Gastrocnemius medialis (tissue), 4 donors: Measurements from ENCODE around the gene WDR35.

Experiments used
- POLR2A ChIP-seq, 2 donors: fragments of 450-650 bp; IDR thresholded peaks; one replicate each; pipeline ENCODE4 v1.6.1; 2017; ENCODE audit warnings: antibody characterized with exemption in 2 of 2, mild to moderate bottlenecking in 2 of 2, moderate library complexity in 2 of 2
- TF ChIP-seq, protein P1 (sequence below), 5 experiments: fragments of 450-650 bp in 3 of 5; fragments of 200-600 bp in 2 of 5; sonication (generic) in 2 of 5; IDR thresholded peaks in 4 of 5; conservative IDR thresholded peaks in 1 of 5; 1 replicate in 4 of 5; 2 replicates in 1 of 5; pipeline ENCODE4 v1.5.1; 2016 to 2019; ENCODE audit warnings: antibody characterized with exemption in 5 of 5, mild to moderate bottlenecking in 3 of 5, moderate library complexity in 3 of 5

DNA sequence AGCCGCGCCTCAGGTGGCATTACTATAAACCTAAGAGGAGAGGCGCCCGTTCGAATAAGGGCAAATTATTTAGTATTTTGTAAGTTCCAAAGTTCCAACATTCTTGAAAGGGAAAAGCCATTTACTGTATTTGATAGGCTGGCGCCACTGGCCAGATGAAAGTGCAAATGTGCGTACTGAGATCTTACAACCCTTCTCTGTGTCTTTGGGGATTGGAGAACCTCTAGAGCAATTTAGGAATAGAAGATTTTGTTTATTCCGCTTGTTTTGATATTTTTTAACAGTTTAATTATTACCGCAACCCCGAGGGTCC lies 467 bp upstream of the WDR35 start:
- TF ChIP-seq POLR2A (IDR thresholded peaks at IDR 0.05): no peak
- TF ChIP-seq, protein P1, sequence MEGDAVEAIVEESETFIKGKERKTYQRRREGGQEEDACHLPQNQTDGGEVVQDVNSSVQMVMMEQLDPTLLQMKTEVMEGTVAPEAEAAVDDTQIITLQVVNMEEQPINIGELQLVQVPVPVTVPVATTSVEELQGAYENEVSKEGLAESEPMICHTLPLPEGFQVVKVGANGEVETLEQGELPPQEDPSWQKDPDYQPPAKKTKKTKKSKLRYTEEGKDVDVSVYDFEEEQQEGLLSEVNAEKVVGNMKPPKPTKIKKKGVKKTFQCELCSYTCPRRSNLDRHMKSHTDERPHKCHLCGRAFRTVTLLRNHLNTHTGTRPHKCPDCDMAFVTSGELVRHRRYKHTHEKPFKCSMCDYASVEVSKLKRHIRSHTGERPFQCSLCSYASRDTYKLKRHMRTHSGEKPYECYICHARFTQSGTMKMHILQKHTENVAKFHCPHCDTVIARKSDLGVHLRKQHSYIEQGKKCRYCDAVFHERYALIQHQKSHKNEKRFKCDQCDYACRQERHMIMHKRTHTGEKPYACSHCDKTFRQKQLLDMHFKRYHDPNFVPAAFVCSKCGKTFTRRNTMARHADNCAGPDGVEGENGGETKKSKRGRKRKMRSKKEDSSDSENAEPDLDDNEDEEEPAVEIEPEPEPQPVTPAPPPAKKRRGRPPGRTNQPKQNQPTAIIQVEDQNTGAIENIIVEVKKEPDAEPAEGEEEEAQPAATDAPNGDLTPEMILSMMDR (IDR thresholded peaks at IDR 0.05 in 4 of 5, conservative IDR thresholded peaks at IDR 0.05 in 1 of 5): no peak
